Endothelial cell of umbilical vein (primary cell): ENCODE measurements around the gene INSIG2. TPM values are rescaled to one million over a fixed set of nuclear protein-coding genes. Genes with fewer than 3 reads are reported as not detected.

Experiments used
- BruUV-seq: library from RNA; stranded (reverse); fragments of 400-500 nt; replicated peaks from 2 replicates; lab custom pipeline; 2021; lab: Mats Ljungman, UMichigan
- CTCF ChIA-PET: fragments of 300-600, 350-600 bp; sonication (Branson Sonifier 250); formaldehyde crosslinking; loops from one replicate; lab custom pipeline; 2021; ENCODE audit warnings: antibody characterized with exemption, inconsistent platforms; lab: Charles Lee
- POLR2A ChIA-PET: fragments of 300-600, 350-600 bp; sonication (Branson Sonifier 250); formaldehyde crosslinking; loops from one replicate; lab custom pipeline; 2021; ENCODE audit warnings: antibody characterized with exemption, inconsistent platforms; lab: Charles Lee
- DNase-seq: peaks from one replicate; pipeline ENCODE4 v3.0.0-alpha.2; 2011; ENCODE audit warnings: low read depth, low spot score
- FAIRE-seq: peaks from 2 replicates; lab custom pipeline; 2011; peaks lifted over from hg19 to GRCh38; lab: Jason Lieb, UNC
- H2AFZ ChIP-seq: 2 replicates; pipeline ENCODE4 v1.6.0; 2012; ENCODE audit warnings: low read depth, low read length, control low read depth, inconsistent platforms
- H3K27ac ChIP-seq: 2 replicates; pipeline ENCODE4 v1.5.1; 2011; ENCODE audit warnings: low read depth, mild to moderate bottlenecking, control low read depth, low read length, moderate library complexity; ENCODE audit not compliant: insufficient read depth
- H3K27me3 ChIP-seq, 2 experiments: 2 replicates each; pipeline versions ENCODE4 v1.6.0 to v1.6.1; 2011; ENCODE audit warnings: low read length in 2 of 2, mixed read lengths in 1 of 2; ENCODE audit not compliant: control insufficient read depth in 2 of 2, insufficient read depth in 2 of 2
- H3K36me3 ChIP-seq, 2 experiments: 2 replicates in 1 of 2; 3 replicates in 1 of 2; pipeline ENCODE4 v1.5.1; 2011; ENCODE audit warnings: low read length in 2 of 2, mild to moderate bottlenecking in 1 of 2, moderate library complexity in 1 of 2; ENCODE audit not compliant: control insufficient read depth in 2 of 2, insufficient read depth in 2 of 2; ENCODE audit errors: extremely low read depth in 1 of 2
- H3K4me1 ChIP-seq: 3 replicates; pipeline ENCODE4 v1.5.1; 2011; ENCODE audit warnings: mild to moderate bottlenecking, low read length; ENCODE audit not compliant: control insufficient read depth, insufficient read depth; ENCODE audit errors: extremely low read depth
- H3K4me2 ChIP-seq: 2 replicates; pipeline ENCODE4 v1.6.1; 2011; ENCODE audit warnings: low read length, control low read depth, mixed read lengths; ENCODE audit not compliant: insufficient read depth
- H3K4me3 ChIP-seq, 3 experiments: fragments of 200-600 bp in 1 of 3; sonication (generic), shearing (Covaris generic) in 1 of 3; replicated peaks in 1 of 3; 2 replicates each; pipeline ENCODE4 v1.5.1; 2011 to 2016; ENCODE audit warnings: control low read depth in 3 of 3, low read length in 3 of 3, mild to moderate bottlenecking in 2 of 3, inconsistent platforms in 1 of 3, low read depth in 1 of 3, moderate library complexity in 1 of 3; ENCODE audit not compliant: insufficient read depth in 1 of 3
- H3K79me2 ChIP-seq: 2 replicates; pipeline ENCODE4 v1.6.0; 2012; ENCODE audit warnings: low read length, inconsistent platforms; ENCODE audit not compliant: control insufficient read depth, insufficient read depth
- H3K9ac ChIP-seq: replicated peaks from 2 replicates; pipeline ENCODE3; 2011; ENCODE audit warnings: low read length, control low read depth; ENCODE audit not compliant: insufficient read depth; ENCODE audit errors: extremely low read depth
- H3K9me1 ChIP-seq: replicated peaks from 3 replicates; pipeline ENCODE4 v1.6.0; 2011; ENCODE audit warnings: mild to moderate bottlenecking, low read length; ENCODE audit not compliant: control insufficient read depth, insufficient read depth; ENCODE audit errors: extremely low read depth
- H3K9me3 ChIP-seq: replicated peaks from 2 replicates; pipeline ENCODE4 v1.5.1; 2012; ENCODE audit warnings: low read length, inconsistent platforms; ENCODE audit not compliant: control insufficient read depth, insufficient read depth
- H4K20me1 ChIP-seq: replicated peaks from 2 replicates; pipeline ENCODE3; 2011; ENCODE audit warnings: mild to moderate bottlenecking, low read length; ENCODE audit not compliant: control insufficient read depth, insufficient read depth; ENCODE audit errors: extremely low read depth
- CTCF ChIP-seq, 2 donors: IDR thresholded peaks; 1 replicate in 1 of 2; 2 replicates in 1 of 2; pipeline ENCODE4 v1.5.1; 2011; ENCODE audit warnings: low read length in 2 of 2, mild to moderate bottlenecking in 2 of 2, moderate library complexity in 2 of 2, control low read depth in 1 of 2, inconsistent platforms in 1 of 2, low read depth in 1 of 2; ENCODE audit not compliant: insufficient read depth in 1 of 2; ENCODE audit errors: extremely low read depth in 1 of 2
- EZH2 ChIP-seq: IDR thresholded peaks from 2 replicates; pipeline ENCODE4 v1.6.1; 2012; ENCODE audit warnings: borderline replicate concordance, low read depth, mild to moderate bottlenecking, moderate library complexity, low read length, inconsistent platforms; ENCODE audit not compliant: severe bottlenecking
- FOS ChIP-seq: IDR thresholded peaks from 2 replicates; pipeline ENCODE4 v1.6.1; 2011; ENCODE audit warnings: mild to moderate bottlenecking, low read length, moderate library complexity, borderline replicate concordance; ENCODE audit not compliant: insufficient read depth
- GATA2 ChIP-seq: IDR thresholded peaks from 2 replicates; pipeline ENCODE4 v1.7.0; 2011; ENCODE audit warnings: low read depth, mild to moderate bottlenecking, moderate library complexity, mixed read lengths, low read length; ENCODE audit not compliant: insufficient read length, insufficient read depth
- JUN ChIP-seq: IDR thresholded peaks from 2 replicates; pipeline ENCODE4 v1.6.1; 2011; ENCODE audit warnings: borderline replicate concordance, low read depth; ENCODE audit not compliant: insufficient read length, insufficient read depth
- MAX ChIP-seq: IDR thresholded peaks from 2 replicates; pipeline ENCODE4 v1.6.1; 2011; ENCODE audit not compliant: insufficient read depth, insufficient read length
- MYC ChIP-seq: IDR thresholded peaks from one replicate; pipeline ENCODE4 v1.6.1; 2011; ENCODE audit warnings: mild to moderate bottlenecking, low read depth, low read length
- POLR2A ChIP-seq: IDR thresholded peaks from 2 replicates; pipeline ENCODE4 v1.6.1; 2012; ENCODE audit warnings: low read depth, mild to moderate bottlenecking, control low read depth, low read length
- POLR2AphosphoS5 ChIP-seq: IDR thresholded peaks from 2 replicates; pipeline ENCODE4 v1.6.1; 2012; ENCODE audit warnings: low read depth, mild to moderate bottlenecking, control low read depth, low read length, moderate library complexity; ENCODE audit not compliant: insufficient read depth
- dilution Hi-C: fragments of 300-500 bp; cut with MboI; formaldehyde crosslinking; loops from one replicate; pipeline ENCODE4 v1.15.0; 2019; ENCODE audit warnings: low sequenced_read_pairs; ENCODE audit not compliant: extremely low pct_ligation_motif_present
- intact Hi-C: fragments of 100-400 bp; cut with micrococcal nuclease; formaldehyde crosslinking; loops from one replicate; pipeline ENCODE4 v1.10.0; 2022
- polyA plus RNA-seq, 4 experiments: library from polyadenylated mRNA; depleted of rRNA in 3 of 4; stranded (reverse) in 3 of 4; unstranded in 1 of 4; fragments of >200 nt; gene quantifications; 2 replicates each; pipeline versions ENCODE4 v1.2.1 to v1.2.3, GENCODE V29; 2011 to 2012; ENCODE audit warnings: missing spikeins in 1 of 4
- total RNA-seq: library from RNA; stranded (reverse); gene quantifications from 2 replicates; pipeline ENCODE4 v1.2.3, GENCODE V29; 2021

Gene INSIG2
- total and polyA plus RNA-seq, 2 donors (not counting 3 experiments of a cell fraction or from before 2014, with no cell fraction given), result 24.1 to 26.9 TPM

DNA sequence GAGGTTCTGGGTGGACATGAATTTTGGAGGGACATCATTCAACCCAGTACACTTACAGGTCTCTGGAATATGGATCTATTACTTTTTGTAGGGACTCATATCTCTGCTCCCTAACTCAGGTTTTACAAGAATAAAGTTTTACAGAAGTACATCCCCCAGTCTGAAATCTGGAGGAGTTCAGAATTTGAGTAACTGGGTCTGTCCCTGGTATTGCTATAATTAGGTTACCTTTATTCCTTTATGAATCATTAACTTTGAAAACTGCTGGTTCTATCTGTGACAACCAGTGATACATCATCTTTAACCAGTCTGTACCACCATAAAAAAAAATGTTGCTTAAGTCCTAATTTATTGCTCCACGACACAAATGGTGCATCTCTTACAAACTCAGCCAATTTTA lies 59.9 kb downstream of the INSIG2 start:
- Histone ChIP-seq H3K36me3 (no peaks in the 10 kb centered on the region), H3K4me1 (no peaks in the 10 kb centered on the region), H3K9ac (no peak overlapping the region), H3K4me2 (no peak overlapping the region), H4K20me1 (no peaks in the 10 kb centered on the region), H3K4me3 (no peak overlapping the region), H3K9me1 (no peaks in the 10 kb centered on the region), H3K9me3 (no peaks in the 10 kb centered on the region), H3K27ac (no peak overlapping the region), H3K27me3 (peaks cover 0 to 2% of the 10 kb centered on the region in 2 experiments), H3K79me2 (no peaks in the 10 kb centered on the region), H2AFZ (no peak overlapping the region)
- CTCF ChIA-PET, result interaction anchor here (1.0 to 6.8 kb wide), 4 partner anchors 98 to 115 kb away, joined by 3 to 112 read pairs (median 8); no protein-coding TSS in a partner anchor
- no peak for TF ChIP-seq GATA2
- no peak for TF ChIP-seq MYC
- TF ChIP-seq MAX, result no peak
- TF ChIP-seq CTCF (IDR thresholded peaks at IDR 0.05; ENCODE audit: extremely low read depth in 1 of 2, insufficient read depth in 1 of 2, low read depth in 1 of 2, low read length in 2 of 2), result no peak
- TF ChIP-seq JUN, result no peak
- no peak for TF ChIP-seq FOS
- no peak for TF ChIP-seq EZH2
- no peak for TF ChIP-seq POLR2AphosphoS5
- TF ChIP-seq POLR2A, result no peak
- POLR2A ChIA-PET, result no interaction called here
- intact Hi-C loops (no loop called here), dilution Hi-C loops (no loop called here)
- DNase-seq (no peak), FAIRE-seq (no peak)
- no TSS peak for BruUV-seq
